ENCODE results near the gene P3H2.

- TF ChIP-seq CTCF (IDR thresholded peaks at IDR 0.05) (no peak), POLR2A (IDR thresholded peaks at IDR 0.05) (no peak)
These were observed 87.8 kb downstream of the P3H2 start for GRCh38 chr3:190032923-190033322.

All from suprapubic skin (tissue), 3 donors.